Measurements from ENCODE around the gene DPF1. TPM values are rescaled to one million over a fixed set of nuclear protein-coding genes. Genes with fewer than 3 reads are reported as not detected.
A peak's percentile ranks its signal among the peaks of the same experiment; 100 is the strongest.

DPF1 gene
- total RNA-seq, 1 experiment from 2014 or later = 13.8 TPM

GRCh38 chr19:38221919-38222830, 1.8 kb downstream of the DPF1 start:
- no peak for DNase-seq (ENCODE audit: low read depth)

GRCh38 chr19:38221421-38221820, 2.6 kb downstream of the DPF1 start:
- no peak for DNase-seq (ENCODE audit: low read depth)

DNA sequence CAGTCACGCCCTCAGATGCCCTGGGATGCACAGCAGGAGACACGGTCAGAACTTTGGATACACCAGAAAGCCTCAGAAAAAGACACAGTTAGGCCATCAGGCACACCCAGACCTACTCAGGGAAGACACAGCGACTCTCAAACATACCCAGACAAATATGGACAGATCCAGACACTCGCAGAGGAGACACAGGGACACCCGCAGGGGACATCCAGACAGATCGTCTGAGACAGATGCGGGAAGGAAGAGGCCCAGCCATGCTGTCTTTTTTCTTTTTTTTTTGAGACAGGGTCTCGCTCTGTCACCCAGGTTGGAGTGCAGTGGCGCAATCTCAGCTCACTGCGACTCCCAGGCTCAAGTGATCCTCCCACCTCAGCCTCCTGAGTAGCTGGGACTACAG, 4.8 kb downstream of the DPF1 start:
- DNase-seq (ENCODE audit: low read depth) = no peak

GRCh38 chr19:38218204-38218603, 5.8 kb downstream of the DPF1 start:
- DNase-seq (ENCODE audit: low read depth) = no peak

- DNase-seq (ENCODE audit: low read depth) = no peak
Observed at GRCh38 chr19:38216785-38217641, 7.0 kb downstream of the DPF1 start.

GRCh38 chr19:38213911-38214625, 10.0 kb downstream of the DPF1 start:
- peak; percentile 91 for DNase-seq (ENCODE audit: low read depth)

GRCh38 chr19:38213469-38213868, 10.6 kb downstream of the DPF1 start:
- no peak for DNase-seq (ENCODE audit: low read depth)

- DNase-seq (ENCODE audit: low read depth) = no peak
Observed at GRCh38 chr19:38211766-38212165, 12.3 kb downstream of the DPF1 start.

DNA sequence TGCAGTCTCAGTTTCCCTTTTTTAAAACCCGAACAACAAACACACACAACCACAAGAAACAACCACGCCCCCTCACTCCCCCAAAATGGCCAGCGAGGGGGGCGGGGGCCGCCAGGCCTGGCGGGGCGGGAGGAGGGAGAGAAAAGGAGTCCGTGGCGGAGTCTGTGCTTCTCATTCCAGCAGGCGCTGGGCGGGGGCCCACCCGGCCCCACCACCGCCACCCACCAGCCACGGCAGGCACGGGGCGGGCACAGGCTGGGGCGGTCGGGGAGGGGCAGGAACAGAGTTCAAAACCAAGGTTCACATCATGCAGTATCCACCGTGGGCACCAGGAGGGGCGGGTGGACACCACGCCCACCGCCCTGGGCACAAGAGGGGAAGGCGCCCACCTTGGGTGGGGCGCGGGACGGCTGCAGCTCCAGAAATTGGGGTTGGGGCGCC, 12.9 kb downstream of the DPF1 start:
- DNase-seq (ENCODE audit: low read depth) = no peak

DNA sequence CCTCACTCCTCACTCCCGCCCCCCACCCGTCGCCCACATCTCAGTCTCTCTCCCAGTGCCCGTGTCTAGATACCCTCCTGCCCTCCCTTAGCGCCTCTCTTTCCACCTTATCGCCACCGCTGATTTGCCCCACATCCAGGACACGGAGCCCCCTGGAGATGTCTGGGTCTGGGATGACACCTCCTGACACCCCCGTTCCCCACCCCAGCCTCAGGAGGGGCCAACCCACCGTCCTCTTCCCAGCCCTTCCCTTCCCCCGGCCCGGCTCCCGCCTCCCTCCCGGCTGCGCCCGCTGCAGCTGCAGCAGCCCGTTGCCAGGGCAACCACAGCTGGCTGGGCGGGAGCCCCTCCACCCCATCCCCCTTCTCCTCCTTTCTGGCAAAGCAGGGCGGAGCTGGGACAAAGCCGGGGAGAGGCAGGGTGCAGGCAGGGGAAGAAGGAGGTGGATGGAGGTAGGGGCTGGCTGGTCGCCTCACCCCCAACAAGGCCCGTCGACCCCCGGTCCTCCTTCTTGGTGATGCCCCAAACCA, 13.5 kb downstream of the DPF1 start:
- DNase-seq (ENCODE audit: low read depth) = peak; percentile 67

GRCh38 chr19:38209671-38210457, 14.2 kb downstream of the DPF1 start:
- DNase-seq (ENCODE audit: low read depth) = peak; percentile 92

GRCh38 chr19:38209152-38209551, 14.9 kb downstream of the DPF1 start:
- no peak for DNase-seq (ENCODE audit: low read depth)

- no peak for DNase-seq (ENCODE audit: low read depth)
Observed at GRCh38 chr19:38208571-38208970, 15.5 kb downstream of the DPF1 start.

DNA sequence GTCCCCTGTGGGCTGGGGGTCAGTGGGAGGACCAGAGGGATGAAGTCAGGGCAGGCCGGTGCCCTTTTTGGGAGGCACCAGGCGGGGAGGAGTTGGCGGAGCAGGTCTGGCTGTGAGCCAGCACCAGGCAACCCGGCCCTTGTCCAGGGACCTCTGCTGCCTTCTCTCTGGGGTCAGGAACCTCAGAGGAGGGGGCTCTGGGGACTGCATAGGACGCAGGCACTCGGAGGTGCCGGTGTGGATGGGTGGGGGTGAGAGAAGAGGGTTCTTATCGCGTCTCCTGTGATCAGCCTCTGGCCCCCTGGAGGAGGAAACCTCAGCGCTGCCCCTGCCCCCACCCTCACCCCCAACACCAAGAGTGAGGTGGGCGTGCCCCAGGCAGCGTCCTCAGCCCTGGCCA, 16.5 kb downstream of the DPF1 start:
- DNase-seq (ENCODE audit: low read depth) = no peak

DNA sequence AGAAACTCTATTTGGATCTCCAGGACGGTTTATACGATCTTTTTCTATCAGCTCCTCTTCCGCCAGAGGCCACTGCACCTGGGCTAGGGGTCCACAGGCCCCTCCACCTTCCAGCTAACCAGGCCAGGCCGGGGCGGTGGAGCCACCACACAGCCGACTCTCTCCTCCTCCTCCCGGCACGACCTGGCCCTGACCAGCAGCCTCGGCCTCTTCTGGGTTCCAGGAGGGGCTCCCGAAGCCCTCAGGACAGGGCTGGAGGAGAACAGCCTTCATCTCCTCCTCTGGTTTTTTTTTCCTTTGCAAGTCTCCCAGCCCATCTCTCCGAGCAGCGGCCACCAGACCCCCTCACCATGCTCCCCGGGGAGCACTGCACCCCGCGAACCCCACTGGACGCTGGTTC, 17.1 kb downstream of the DPF1 start:
- DNase-seq (ENCODE audit: low read depth) = no peak

- DNase-seq (ENCODE audit: low read depth) = no peak
Observed at GRCh38 chr19:38206006-38206745, 17.8 kb downstream of the DPF1 start.

- no peak for DNase-seq (ENCODE audit: low read depth)
Observed at GRCh38 chr19:38204728-38205127, 19.3 kb downstream of the DPF1 start.

DNA sequence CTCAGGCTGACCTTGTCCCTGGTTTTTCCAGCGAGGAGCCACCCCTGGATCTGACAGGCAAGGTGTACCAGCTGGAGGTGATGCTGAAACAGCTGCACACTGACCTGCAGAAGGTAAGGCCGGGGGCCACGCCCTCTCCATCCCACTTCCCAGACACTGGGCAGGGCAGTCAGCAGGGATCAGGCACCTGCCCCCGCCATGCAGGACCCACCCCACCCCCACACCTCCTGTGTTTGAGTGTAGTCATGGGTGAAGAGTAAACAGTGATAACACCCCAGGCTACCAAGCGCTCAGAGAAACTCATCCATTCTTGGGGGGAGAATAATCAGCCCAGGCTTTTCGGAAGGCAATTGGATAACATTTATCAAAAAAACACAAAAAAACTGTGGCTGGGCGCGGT, 19.9 kb downstream of the DPF1 start:
- no peak for DNase-seq (ENCODE audit: low read depth)

GRCh38 chr19:38203197-38203596, 20.8 kb downstream of the DPF1 start:
- DNase-seq (ENCODE audit: low read depth) = no peak

GRCh38 chr19:38202504-38202903, 21.5 kb downstream of the DPF1 start:
- DNase-seq (ENCODE audit: low read depth) = no peak

All from LHCN-M2 (cell line).